Tibial nerve (tissue), 4 donors: ENCODE data around the gene PRMT1.

Experiments used
- CTCF ChIP-seq, 5 experiments: fragments of 200-600 bp in 3 of 5; fragments of 450-650 bp in 2 of 5; sonication (generic) in 3 of 5; IDR thresholded peaks; one replicate each; pipeline ENCODE4 v1.5.1; 2016 to 2019; ENCODE audit warnings: antibody characterized with exemption in 5 of 5, mild to moderate bottlenecking in 3 of 5, moderate library complexity in 2 of 5
- EP300 ChIP-seq, 2 donors: sonication (generic); formaldehyde crosslinking; IDR thresholded peaks; one replicate each; pipeline ENCODE4 v1.6.1; 2017; ENCODE audit warnings: antibody characterized with exemption in 2 of 2, mild to moderate bottlenecking in 1 of 2

GRCh38 chr19:49681830-49682229, 4.8 kb downstream of the PRMT1 start:
- no peak for TF ChIP-seq CTCF (IDR thresholded peaks at IDR 0.05)
- TF ChIP-seq EP300 (IDR thresholded peaks at IDR 0.05) = no peak
